NCI-H1092 treated with DMSO at 0.1 percent for 48 hours (cell line): ENCODE results near the gene C16orf96.
"Not testable (repeated sequence)": the region's sequence is repeated elsewhere in the genome, so short reads cannot be mapped to it uniquely, and the experiment has no call there.

Experiments
- DNase-seq: peaks from one replicate; lab custom pipeline; 2025; lab: John Stamatoyannopoulos, UW

The C16orf96 gene

GRCh38 chr16:4566144-4566543 is 10.0 kb downstream of the C16orf96 start:
- no peak for DNase-seq

GRCh38 chr16:4570086-4570485 is 13.9 kb downstream of the C16orf96 start:
- no peak for DNase-seq

GRCh38 chr16:4570688-4571321 is 14.7 kb downstream of the C16orf96 start:
- DNase-seq: no peak

- no peak for DNase-seq
Observed at GRCh38 chr16:4572715-4573114, 16.6 kb downstream of the C16orf96 start.

GRCh38 chr16:4573926-4574325 is 17.8 kb downstream of the C16orf96 start:
- not testable (repeated sequence) for DNase-seq

- no peak for DNase-seq
Observed at GRCh38 chr16:4574919-4575705, 19.0 kb downstream of the C16orf96 start.

GRCh38 chr16:4576008-4576407 is 19.9 kb downstream of the C16orf96 start:
- DNase-seq: no peak

GRCh38 chr16:4578961-4579530 is 22.9 kb downstream of the C16orf96 start:
- peak; percentile 16 for DNase-seq

GRCh38 chr16:4580250-4580649 is 24.1 kb downstream of the C16orf96 start:
- no peak for DNase-seq

GRCh38 chr16:4583906-4584305 is 27.8 kb downstream of the C16orf96 start:
- no peak for DNase-seq

GRCh38 chr16:4586291-4586690 is 30.2 kb downstream of the C16orf96 start:
- no peak for DNase-seq

GRCh38 chr16:4588386-4588785 is 32.2 kb downstream of the C16orf96 start:
- DNase-seq: no peak

- DNase-seq: no peak
Observed at GRCh38 chr16:4588961-4589360, 32.8 kb downstream of the C16orf96 start.

GRCh38 chr16:4591191-4591590 is 35.1 kb downstream of the C16orf96 start:
- DNase-seq: no peak

GRCh38 chr16:4591706-4592470 is 35.7 kb downstream of the C16orf96 start:
- DNase-seq: no peak

GRCh38 chr16:4593086-4593485 is 36.9 kb downstream of the C16orf96 start:
- DNase-seq: peak; percentile 74

GRCh38 chr16:4594433-4595410 is 38.6 kb downstream of the C16orf96 start:
- no peak for DNase-seq

GRCh38 chr16:4597174-4597573 is 41.0 kb downstream of the C16orf96 start:
- DNase-seq: no peak

GRCh38 chr16:4599037-4599436 is 42.9 kb downstream of the C16orf96 start:
- no peak for DNase-seq

GRCh38 chr16:4599545-4599944 is 43.4 kb downstream of the C16orf96 start:
- no peak for DNase-seq
